Measurements from ENCODE around the gene PARP16.
"Not testable (repeated sequence)": the region's sequence is repeated elsewhere in the genome, so short reads cannot be mapped to it uniquely, and the experiment has no call there.

Gene PARP16

DNA sequence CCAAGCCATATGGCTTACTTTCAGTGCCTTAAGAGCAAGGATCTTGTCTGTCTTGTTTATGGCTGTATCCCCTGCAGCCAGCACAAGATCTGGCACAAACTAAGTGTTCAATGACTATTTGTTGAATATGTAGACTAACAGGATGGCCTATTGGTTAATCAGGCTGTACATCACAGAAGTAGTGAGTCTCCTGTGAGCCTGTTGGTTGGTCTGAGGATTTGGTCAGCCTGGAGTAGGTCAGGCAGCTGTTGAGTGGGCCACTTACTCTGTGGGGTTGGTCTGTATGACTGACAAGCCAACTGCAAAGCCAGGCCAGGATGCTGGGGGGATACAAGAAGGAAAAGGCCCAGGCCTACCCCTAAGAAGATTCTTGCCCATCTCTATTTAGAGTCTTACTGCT lies 42.0 kb downstream of the PARP16 start:
- Histone ChIP-seq H3K9me3 (ENCODE audit: control insufficient read depth in 1 of 2, low read length in 2 of 2) (no peaks in the 10 kb centered on the region), H3K27me3 (ENCODE audit: control insufficient read depth in 1 of 2, insufficient read depth in 2 of 2, low read length in 2 of 2) (no peaks in the 10 kb centered on the region), H3K4me3 (ENCODE audit: low read depth in 1 of 2, low read length in 2 of 2) (no peak overlapping the region), H3K4me1 (ENCODE audit: control insufficient read depth in 1 of 2, insufficient read depth in 2 of 2, low read length in 2 of 2) (no peaks in the 10 kb centered on the region), H3K9ac (ENCODE audit: low read depth in 1 of 2, low read length in 2 of 2) (no peak overlapping the region), H3K27ac (ENCODE audit: low read depth, low read length) (no peak overlapping the region), H3K36me3 (ENCODE audit: control insufficient read depth in 1 of 2, insufficient read depth in 2 of 2, low read length in 2 of 2) (no peaks in the 10 kb centered on the region)

DNA sequence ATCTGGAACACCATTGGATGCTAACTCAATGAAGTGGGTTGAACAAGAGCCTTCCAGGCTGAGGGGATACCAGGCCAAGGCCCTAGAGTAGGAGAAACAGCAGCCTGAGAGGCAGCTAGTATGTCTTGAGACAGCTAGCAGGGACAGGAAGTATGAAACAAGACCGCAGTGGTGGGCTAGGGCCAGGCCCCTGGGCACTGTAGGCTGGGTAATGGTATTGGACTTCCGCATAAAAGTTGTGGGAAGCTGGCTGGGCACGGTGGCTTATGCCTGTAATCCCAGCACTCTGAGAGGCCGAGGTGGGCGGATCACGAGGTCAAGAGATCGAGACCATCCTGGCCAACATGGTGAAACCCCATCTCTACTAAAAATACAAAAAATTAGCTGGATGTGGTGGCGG lies 50.2 kb downstream of the PARP16 start:
- not testable (repeated sequence) for H3K27me3 ChIP-seq (ENCODE audit: control insufficient read depth in 1 of 2, insufficient read depth in 2 of 2, low read length in 2 of 2); H3K9ac ChIP-seq (ENCODE audit: low read depth in 1 of 2, low read length in 2 of 2); H3K36me3 ChIP-seq (ENCODE audit: control insufficient read depth in 1 of 2, insufficient read depth in 2 of 2, low read length in 2 of 2); H3K9me3 ChIP-seq (ENCODE audit: control insufficient read depth in 1 of 2, low read length in 2 of 2); H3K4me3 ChIP-seq (ENCODE audit: low read depth in 1 of 2, low read length in 2 of 2); H3K27ac ChIP-seq (ENCODE audit: low read depth, low read length); H3K4me1 ChIP-seq (ENCODE audit: control insufficient read depth in 1 of 2, insufficient read depth in 2 of 2, low read length in 2 of 2)

DNA sequence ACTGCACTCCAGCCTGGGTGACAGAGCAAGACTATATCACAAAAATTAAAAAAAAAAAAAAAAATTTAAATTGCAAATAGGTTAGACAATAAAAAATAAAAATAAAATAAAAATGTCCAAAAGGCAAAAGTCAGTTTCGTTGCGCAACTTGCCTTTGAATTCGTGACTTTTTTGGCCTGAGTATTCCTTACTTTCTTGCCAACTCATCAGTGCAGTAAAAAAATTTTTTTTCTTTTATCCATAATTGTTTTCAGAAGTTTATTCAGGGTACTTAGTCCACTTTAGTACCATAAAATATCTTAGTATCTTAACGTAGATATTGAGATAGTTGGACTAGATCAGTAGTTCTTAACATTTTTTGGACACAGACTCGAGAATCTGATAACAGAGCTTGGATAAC lies 53.0 kb downstream of the PARP16 start:
- Histone ChIP-seq H3K27ac (ENCODE audit: low read depth, low read length) (no peak overlapping the region), H3K4me3 (ENCODE audit: low read depth in 1 of 2, low read length in 2 of 2) (no peak overlapping the region), H3K36me3 (ENCODE audit: control insufficient read depth in 1 of 2, insufficient read depth in 2 of 2, low read length in 2 of 2) (no peaks in the 10 kb centered on the region), H3K9ac (ENCODE audit: low read depth in 1 of 2, low read length in 2 of 2) (no peak overlapping the region), H3K27me3 (ENCODE audit: control insufficient read depth in 1 of 2, insufficient read depth in 2 of 2, low read length in 2 of 2) (no peaks in the 10 kb centered on the region), H3K9me3 (ENCODE audit: control insufficient read depth in 1 of 2, low read length in 2 of 2) (no peaks in the 10 kb centered on the region), H3K4me1 (ENCODE audit: control insufficient read depth in 1 of 2, insufficient read depth in 2 of 2, low read length in 2 of 2) (no peaks in the 10 kb centered on the region)

DNA sequence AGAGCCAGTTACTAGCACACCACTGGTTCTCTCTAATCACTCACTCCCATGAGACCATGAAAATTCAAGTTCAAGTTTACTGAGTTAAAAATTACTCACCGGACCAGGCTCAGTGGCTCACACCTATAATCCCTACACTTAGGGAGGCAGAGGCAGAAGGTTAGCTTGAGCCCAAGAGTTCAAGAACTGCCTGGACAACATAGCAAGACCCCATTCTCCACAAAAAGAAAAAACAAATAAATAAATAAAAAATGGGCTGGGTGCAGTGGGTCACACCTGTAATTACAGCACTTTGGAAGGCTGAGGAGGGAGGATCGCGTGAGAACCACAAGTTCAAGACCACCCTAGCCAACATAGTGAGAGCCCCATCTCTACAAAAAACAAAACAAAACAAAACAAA lies 54.2 kb downstream of the PARP16 start:
- Histone ChIP-seq H3K4me1 (ENCODE audit: control insufficient read depth in 1 of 2, insufficient read depth in 2 of 2, low read length in 2 of 2) (no peaks in the 10 kb centered on the region), H3K27me3 (ENCODE audit: control insufficient read depth in 1 of 2, insufficient read depth in 2 of 2, low read length in 2 of 2) (no peaks in the 10 kb centered on the region), H3K9me3 (ENCODE audit: control insufficient read depth in 1 of 2, low read length in 2 of 2) (no peaks in the 10 kb centered on the region), H3K36me3 (ENCODE audit: control insufficient read depth in 1 of 2, insufficient read depth in 2 of 2, low read length in 2 of 2) (no peaks in the 10 kb centered on the region), H3K27ac (ENCODE audit: low read depth, low read length) (no peak overlapping the region), H3K4me3 (ENCODE audit: low read depth in 1 of 2, low read length in 2 of 2) (no peak overlapping the region), H3K9ac (ENCODE audit: low read depth in 1 of 2, low read length in 2 of 2) (no peak overlapping the region)

DNA sequence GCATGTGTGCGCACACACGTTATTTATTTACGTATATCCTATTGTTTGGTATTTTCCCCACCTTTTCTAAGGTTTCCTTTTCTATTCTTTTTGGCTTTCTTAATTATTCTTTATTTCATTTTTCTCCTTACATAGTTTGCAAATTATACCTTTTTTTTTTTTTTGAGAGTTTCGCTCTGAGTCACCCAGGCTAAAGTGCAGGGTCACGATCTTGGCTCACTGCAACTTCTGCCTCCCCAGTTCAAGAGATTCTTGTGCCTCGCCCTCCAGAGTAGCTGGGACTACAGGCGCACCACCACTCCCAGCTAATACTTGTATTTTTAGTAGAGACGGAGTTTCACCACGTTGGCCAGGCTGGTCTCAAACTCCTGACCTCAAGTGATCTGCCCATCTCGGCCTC lies 55.4 kb downstream of the PARP16 start:
- Histone ChIP-seq H3K27ac (ENCODE audit: low read depth, low read length) (no peak overlapping the region), H3K4me3 (ENCODE audit: low read depth in 1 of 2, low read length in 2 of 2) (no peak overlapping the region), H3K27me3 (ENCODE audit: control insufficient read depth in 1 of 2, insufficient read depth in 2 of 2, low read length in 2 of 2) (no peaks in the 10 kb centered on the region), H3K9me3 (ENCODE audit: control insufficient read depth in 1 of 2, low read length in 2 of 2) (no peaks in the 10 kb centered on the region), H3K9ac (ENCODE audit: low read depth in 1 of 2, low read length in 2 of 2) (no peak overlapping the region), H3K36me3 (ENCODE audit: control insufficient read depth in 1 of 2, insufficient read depth in 2 of 2, low read length in 2 of 2) (no peaks in the 10 kb centered on the region), H3K4me1 (ENCODE audit: control insufficient read depth in 1 of 2, insufficient read depth in 2 of 2, low read length in 2 of 2) (no peaks in the 10 kb centered on the region)

DNA sequence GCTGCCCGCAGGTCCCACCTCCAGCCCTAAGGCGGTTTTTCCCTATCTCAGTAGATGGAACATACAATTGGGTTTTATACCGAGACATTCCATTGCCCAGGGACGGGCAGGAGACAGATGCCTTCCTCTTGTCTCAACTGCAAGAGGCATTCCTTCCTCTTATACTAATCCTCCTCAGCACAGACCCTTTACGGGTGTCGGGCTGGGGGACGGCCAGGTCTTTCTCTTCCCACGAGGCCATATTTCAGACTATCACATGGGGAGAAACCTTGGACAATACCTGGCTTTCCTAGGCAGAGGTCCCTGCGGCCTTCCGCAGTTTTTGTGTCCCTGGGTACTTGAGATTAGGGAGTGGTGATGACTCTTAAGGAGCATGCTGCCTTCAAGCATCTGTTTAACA lies 59.8 kb downstream of the PARP16 start:
- not testable (repeated sequence) for H3K27me3 ChIP-seq (ENCODE audit: control insufficient read depth in 1 of 2, insufficient read depth in 2 of 2, low read length in 2 of 2); H3K27ac ChIP-seq (ENCODE audit: low read depth, low read length); H3K9me3 ChIP-seq (ENCODE audit: control insufficient read depth in 1 of 2, low read length in 2 of 2); H3K36me3 ChIP-seq (ENCODE audit: control insufficient read depth in 1 of 2, insufficient read depth in 2 of 2, low read length in 2 of 2); H3K4me1 ChIP-seq (ENCODE audit: control insufficient read depth in 1 of 2, insufficient read depth in 2 of 2, low read length in 2 of 2); H3K4me3 ChIP-seq (ENCODE audit: low read depth in 1 of 2, low read length in 2 of 2); H3K9ac ChIP-seq (ENCODE audit: low read depth in 1 of 2, low read length in 2 of 2)

DNA sequence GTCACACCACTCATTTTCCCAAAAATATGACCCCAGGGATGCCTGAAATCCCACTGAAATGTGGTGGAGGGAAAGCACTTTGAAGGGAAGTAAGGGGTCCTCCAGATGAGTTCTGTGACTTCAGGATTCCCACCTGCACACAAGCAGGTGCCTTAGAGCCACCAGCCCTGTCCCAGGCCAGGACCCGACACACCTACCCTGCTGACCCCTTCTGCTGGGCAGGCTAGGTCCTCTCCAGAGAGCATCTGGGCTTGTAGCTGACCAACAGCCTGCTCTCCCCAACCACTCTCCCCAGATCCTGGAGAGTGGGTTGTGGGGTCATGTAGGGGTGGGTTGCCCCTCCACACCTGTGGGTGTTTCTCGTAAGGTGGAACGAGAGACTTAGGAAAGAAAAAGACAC lies 60.5 kb downstream of the PARP16 start:
- Histone ChIP-seq H3K36me3 (ENCODE audit: control insufficient read depth in 1 of 2, insufficient read depth in 2 of 2, low read length in 2 of 2) (no peaks in the 10 kb centered on the region), H3K4me3 (ENCODE audit: low read depth in 1 of 2, low read length in 2 of 2) (no peak overlapping the region), H3K27me3 (ENCODE audit: control insufficient read depth in 1 of 2, insufficient read depth in 2 of 2, low read length in 2 of 2) (no peaks in the 10 kb centered on the region), H3K27ac (ENCODE audit: low read depth, low read length) (no peak overlapping the region), H3K9me3 (ENCODE audit: control insufficient read depth in 1 of 2, low read length in 2 of 2) (no peaks in the 10 kb centered on the region), H3K9ac (ENCODE audit: low read depth in 1 of 2, low read length in 2 of 2) (no peak overlapping the region), H3K4me1 (ENCODE audit: control insufficient read depth in 1 of 2, insufficient read depth in 2 of 2, low read length in 2 of 2) (no peaks in the 10 kb centered on the region)

DNA sequence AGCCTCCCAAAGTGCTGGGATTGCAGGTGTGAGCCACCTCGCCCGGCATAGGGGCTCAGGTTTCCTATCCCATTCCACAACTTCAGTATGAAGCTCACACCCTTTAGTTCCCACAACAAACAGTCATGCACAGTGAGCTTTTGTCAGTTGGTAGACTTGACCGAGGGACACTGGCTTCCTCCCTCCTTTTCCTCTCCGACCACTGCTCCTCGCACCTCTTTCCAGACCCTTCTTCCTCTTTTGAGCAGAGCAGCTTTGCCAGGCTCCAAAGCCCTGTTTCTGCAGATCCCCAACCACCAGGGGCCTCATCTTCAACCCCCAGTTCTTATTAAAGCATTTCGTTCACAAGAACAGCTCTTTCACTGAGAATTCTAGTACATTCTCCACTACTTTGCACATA lies 62.7 kb downstream of the PARP16 start:
- no peak overlapping the region for H3K27ac ChIP-seq (ENCODE audit: low read depth, low read length)
- H3K27me3 ChIP-seq (ENCODE audit: control insufficient read depth in 1 of 2, insufficient read depth in 2 of 2, low read length in 2 of 2), result no peaks in the 10 kb centered on the region
- H3K9me3 ChIP-seq (ENCODE audit: control insufficient read depth in 1 of 2, low read length in 2 of 2), result no peaks in the 10 kb centered on the region
- no peak overlapping the region for H3K9ac ChIP-seq (ENCODE audit: low read depth in 1 of 2, low read length in 2 of 2)
- H3K36me3 ChIP-seq (ENCODE audit: control insufficient read depth in 1 of 2, insufficient read depth in 2 of 2, low read length in 2 of 2), result no peaks in the 10 kb centered on the region
- H3K4me1 ChIP-seq (ENCODE audit: control insufficient read depth in 1 of 2, insufficient read depth in 2 of 2, low read length in 2 of 2), result no peaks in the 10 kb centered on the region
- no peak overlapping the region for H3K4me3 ChIP-seq (ENCODE audit: low read depth in 1 of 2, low read length in 2 of 2)

DNA sequence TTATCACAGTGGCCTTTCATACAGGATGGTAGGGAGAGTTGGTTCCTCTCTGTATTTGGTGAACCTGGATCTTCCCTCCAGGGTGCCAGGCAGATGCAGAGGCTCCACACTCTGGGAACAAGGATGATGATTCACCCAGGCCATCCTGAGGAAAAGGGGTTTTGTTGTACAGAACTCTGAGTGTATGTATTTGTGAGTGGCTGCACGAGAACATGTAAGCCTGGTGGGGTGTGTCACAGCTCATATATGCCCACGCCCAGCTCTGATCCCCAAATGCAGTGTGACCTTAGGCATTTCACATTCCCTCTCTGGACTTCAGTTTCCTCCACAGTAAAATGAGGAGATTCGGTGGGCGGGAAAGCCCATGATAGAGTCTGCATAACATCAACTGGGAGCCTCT lies 63.8 kb downstream of the PARP16 start:
- H3K4me1 ChIP-seq (ENCODE audit: control insufficient read depth in 1 of 2, insufficient read depth in 2 of 2, low read length in 2 of 2), result no peaks in the 10 kb centered on the region
- no peak overlapping the region for H3K4me3 ChIP-seq (ENCODE audit: low read depth in 1 of 2, low read length in 2 of 2)
- H3K27me3 ChIP-seq (ENCODE audit: control insufficient read depth in 1 of 2, insufficient read depth in 2 of 2, low read length in 2 of 2), result no peaks in the 10 kb centered on the region
- H3K27ac ChIP-seq (ENCODE audit: low read depth, low read length), result no peak overlapping the region
- no peak overlapping the region for H3K9ac ChIP-seq (ENCODE audit: low read depth in 1 of 2, low read length in 2 of 2)
- H3K9me3 ChIP-seq (ENCODE audit: control insufficient read depth in 1 of 2, low read length in 2 of 2), result no peaks in the 10 kb centered on the region
- H3K36me3 ChIP-seq (ENCODE audit: control insufficient read depth in 1 of 2, insufficient read depth in 2 of 2, low read length in 2 of 2), result no peaks in the 10 kb centered on the region

DNA sequence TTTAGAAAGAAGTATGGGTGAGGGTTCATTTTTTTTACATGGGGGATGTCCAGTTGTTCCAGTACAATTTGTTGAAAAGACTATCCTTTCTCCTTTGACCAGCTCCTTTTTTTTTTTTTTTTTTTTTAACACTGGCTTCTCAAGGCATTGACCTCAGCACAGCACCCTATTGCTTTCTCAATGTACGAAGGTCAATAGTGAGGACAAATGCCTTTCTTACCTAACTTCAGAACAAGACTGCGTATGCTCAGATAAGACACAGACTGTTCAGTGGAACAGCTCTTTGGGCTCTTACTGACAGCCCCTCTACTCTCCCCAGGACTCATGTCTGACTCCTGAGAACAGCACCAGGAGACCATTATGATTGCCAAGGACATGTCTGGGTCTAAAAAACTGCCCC lies 65.0 kb downstream of the PARP16 start:
- H3K9me3 ChIP-seq (ENCODE audit: control insufficient read depth in 1 of 2, low read length in 2 of 2), result no peaks in the 10 kb centered on the region
- H3K27ac ChIP-seq (ENCODE audit: low read depth, low read length), result no peak overlapping the region
- H3K4me1 ChIP-seq (ENCODE audit: control insufficient read depth in 1 of 2, insufficient read depth in 2 of 2, low read length in 2 of 2), result no peaks in the 10 kb centered on the region
- no peak overlapping the region for H3K9ac ChIP-seq (ENCODE audit: low read depth in 1 of 2, low read length in 2 of 2)
- H3K36me3 ChIP-seq (ENCODE audit: control insufficient read depth in 1 of 2, insufficient read depth in 2 of 2, low read length in 2 of 2), result no peaks in the 10 kb centered on the region
- no peaks in the 10 kb centered on the region for H3K27me3 ChIP-seq (ENCODE audit: control insufficient read depth in 1 of 2, insufficient read depth in 2 of 2, low read length in 2 of 2)
- H3K4me3 ChIP-seq (ENCODE audit: low read depth in 1 of 2, low read length in 2 of 2), result no peak overlapping the region

DNA sequence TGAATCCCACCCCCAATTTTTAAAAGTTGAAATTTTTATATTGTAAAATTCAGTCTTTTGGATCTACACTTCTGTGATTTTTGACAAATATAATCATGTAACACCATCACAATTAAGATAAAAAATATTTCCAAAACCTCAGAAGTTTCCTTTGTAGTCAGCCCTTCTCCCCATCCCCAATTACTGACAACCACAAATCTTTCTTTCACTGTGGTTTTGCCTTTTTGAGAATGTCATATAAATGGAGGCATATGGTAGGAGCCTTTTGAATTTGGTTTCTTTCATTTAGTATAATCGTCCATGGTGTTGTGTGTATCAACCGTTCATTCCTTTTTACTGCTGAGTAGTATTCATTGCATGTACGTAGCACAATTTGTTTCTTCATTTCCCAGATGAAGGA lies 67.5 kb downstream of the PARP16 start:
- Histone ChIP-seq H3K27ac (ENCODE audit: low read depth, low read length) (no peak overlapping the region), H3K9me3 (ENCODE audit: control insufficient read depth in 1 of 2, low read length in 2 of 2) (no peaks in the 10 kb centered on the region), H3K9ac (ENCODE audit: low read depth in 1 of 2, low read length in 2 of 2) (no peak overlapping the region), H3K4me3 (ENCODE audit: low read depth in 1 of 2, low read length in 2 of 2) (no peak overlapping the region), H3K36me3 (ENCODE audit: control insufficient read depth in 1 of 2, insufficient read depth in 2 of 2, low read length in 2 of 2) (no peaks in the 10 kb centered on the region), H3K27me3 (ENCODE audit: control insufficient read depth in 1 of 2, insufficient read depth in 2 of 2, low read length in 2 of 2) (no peaks in the 10 kb centered on the region), H3K4me1 (ENCODE audit: control insufficient read depth in 1 of 2, insufficient read depth in 2 of 2, low read length in 2 of 2) (no peaks in the 10 kb centered on the region)

Data from duodenal mucosa (tissue), 2 donors.